ENCODE results near the gene GOLGA1. TPM values are rescaled to one million over a fixed set of nuclear protein-coding genes. Genes with fewer than 3 reads are reported as not detected.
A peak's percentile ranks its signal among the peaks of the same experiment; 100 is the strongest.
"Not testable (repeated sequence)": the region's sequence is repeated elsewhere in the genome, so short reads cannot be mapped to it uniquely, and the experiment has no call there.

The GOLGA1 gene
- polyA plus RNA-seq, 1 donor, result 19.0 TPM

DNA sequence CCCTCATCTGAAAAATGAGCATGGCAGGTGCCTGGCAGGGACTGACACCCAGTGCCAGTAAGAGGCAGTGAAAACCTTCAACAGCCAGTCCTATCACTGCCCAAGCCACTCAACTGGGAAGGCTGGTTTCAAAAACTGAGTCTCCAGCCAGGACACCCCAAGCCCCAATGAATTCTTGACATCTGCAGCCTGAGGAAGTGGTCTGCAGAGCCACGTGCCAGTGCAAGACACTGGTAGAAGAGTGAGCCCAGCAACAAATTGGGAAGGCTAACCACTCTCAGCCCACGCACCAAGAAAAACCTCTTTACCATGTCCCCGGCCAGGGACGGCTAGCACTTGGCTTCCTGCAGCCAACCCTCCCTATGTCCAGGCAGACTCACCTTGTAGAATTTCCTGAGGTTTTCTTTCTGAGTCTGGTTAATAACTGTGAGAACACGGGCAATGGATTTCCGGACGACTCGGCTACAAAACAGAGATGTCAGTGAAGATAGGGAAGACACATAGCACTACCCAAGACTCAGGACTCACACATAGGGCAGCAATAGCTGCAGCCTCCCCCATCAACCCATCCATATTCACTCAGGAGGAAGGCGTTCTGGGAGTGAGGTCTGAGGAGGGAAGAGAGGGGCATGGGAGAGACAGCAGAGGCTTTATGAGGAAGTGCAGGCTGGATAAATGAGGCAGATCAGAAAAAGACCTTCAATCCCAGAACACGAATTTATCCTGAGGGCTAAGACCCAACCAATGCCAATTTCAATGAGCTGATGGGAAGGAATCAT, 80.9 kb downstream of the GOLGA1 start:
- DNase-seq, result no peak

DNA sequence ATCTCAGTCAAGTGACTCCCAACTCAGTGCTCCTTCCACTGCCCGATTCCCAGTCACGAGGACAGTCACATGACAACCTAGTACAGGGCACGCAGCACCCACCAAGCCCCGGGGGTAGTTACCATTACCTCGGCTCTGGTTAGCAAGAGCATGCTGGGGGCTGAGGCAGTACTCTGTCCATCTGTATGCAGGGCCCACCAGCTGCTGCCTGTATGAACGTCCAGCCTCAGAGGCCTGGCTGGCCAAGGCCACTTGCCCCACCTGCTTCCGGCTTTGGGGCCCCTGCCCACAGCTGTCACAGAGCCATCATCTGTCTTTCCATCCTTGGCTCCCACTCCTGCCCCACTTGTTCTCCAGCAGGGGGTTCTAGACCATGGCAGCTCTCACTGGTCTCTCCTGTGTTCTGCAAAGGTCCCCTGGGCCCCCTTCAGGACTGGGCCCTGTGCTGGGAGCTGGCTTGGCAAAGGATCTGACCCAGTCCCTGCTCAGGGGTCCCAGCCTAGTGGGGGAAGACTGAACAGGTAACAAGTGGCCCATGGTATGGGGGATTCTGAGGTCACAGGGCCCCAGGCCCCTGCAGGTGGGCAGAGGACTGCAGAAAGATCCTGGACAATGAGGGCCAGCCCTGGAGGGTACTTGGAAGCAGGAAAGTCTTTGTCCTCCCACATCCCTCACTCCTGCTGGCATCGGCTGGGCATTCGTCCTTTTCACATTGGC, 82.4 kb downstream of the GOLGA1 start:
- DNase-seq, result no peak

DNA sequence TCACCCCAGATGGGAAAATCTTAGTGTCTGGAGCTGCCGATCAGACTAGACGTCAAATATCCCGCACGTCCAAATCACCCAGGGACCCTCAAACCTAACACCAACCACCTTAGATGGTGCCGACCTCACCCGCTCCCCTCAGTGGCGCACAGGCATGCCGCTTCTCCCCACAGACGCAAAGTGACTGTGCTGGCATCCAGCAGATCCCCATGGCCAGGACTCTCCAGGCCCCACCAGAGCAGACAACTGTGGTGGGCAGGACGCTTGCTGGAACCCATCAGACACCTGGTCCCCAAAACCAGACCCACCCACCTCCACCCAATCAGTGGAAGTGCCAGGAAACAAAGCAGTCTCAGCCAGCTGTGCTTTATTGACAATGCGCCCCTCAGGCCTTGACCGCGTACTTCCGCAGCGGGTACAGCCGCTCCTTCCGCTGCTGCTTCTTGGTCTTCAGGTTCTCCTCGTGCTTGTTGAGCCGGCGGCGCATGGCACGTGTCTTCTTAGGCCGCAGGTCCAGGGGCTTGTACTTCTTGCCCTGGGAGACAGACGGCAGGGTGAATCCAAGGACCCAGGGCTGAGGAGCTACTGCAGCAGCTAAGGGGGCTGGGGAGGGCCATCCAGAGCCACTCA, 83.2 kb downstream of the GOLGA1 start:
- DNase-seq, result no peak

- DNase-seq, result no peak
Observed at GRCh38 chr9:124855944-124856765, 84.7 kb downstream of the GOLGA1 start.

- DNase-seq, result no peak
Observed at GRCh38 chr9:124855566-124855943, 85.3 kb downstream of the GOLGA1 start.

GRCh38 chr9:124854822-124855221, 86.1 kb downstream of the GOLGA1 start:
- no peak for DNase-seq

DNA sequence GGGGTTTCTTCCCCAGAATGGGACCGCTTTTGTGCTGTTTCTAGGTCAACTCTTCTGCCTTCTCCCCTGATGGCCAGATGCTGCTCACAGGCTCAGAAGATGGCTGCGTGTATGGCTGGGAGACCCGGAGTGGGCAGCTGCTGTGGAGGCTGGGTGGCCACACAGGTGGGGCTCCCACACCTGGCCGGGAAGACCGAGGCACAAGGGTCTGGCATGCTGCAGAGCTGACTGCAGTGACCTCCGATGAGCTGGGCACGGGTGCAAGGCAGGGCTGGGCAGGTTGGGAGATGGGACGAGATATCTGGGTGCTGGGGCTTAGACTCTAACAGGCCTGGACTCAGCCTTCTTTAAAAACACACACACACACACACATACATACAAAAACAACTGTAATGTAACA, 86.7 kb downstream of the GOLGA1 start:
- no peak for DNase-seq

- DNase-seq, result no peak
Observed at GRCh38 chr9:124853605-124854143, 87.2 kb downstream of the GOLGA1 start.

DNA sequence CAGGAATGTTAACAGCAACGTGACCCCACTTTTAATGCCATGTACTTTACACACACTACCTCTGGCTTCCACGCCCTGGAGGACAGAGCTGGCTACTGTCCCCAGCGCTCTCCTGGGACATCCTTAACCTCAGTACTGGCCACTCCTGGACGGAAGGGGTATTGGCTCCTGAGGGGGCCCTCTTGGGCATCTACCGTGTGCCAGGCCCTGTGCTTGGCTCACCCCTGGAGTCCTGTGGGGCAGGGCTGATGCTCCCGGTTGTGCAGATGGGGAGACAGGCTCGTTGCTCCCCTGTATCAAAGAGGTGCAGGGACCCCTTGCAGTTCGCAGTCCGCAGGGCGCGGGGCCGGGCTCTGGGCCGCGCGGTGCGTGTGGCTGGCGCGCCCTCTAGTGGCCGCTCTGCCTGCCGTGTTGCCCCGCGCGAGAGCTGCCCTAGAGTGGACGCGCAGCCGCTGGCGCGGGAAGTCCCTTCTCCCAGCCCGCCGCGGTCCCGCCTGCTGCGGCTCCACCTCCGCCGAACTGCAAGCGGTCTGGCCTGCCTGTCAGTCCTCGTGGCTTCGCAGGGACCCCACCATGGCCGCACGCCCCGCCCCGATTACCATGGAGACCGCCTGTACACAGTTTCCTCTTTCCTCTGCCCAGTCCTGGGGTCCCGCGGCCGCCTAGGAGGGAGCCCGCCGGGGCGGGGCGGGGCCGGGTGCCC, 87.9 kb downstream of the GOLGA1 start, which contains the start of gene WDR38:
Gene WDR38 (plus strand): TSS at position 632 of the 703 bp plus-strand sequence. CDS start 72 bp downstream, outside the sequence.
- peak; percentile 53 for DNase-seq

- no peak for DNase-seq
Observed at GRCh38 chr9:124852121-124852828, 88.6 kb downstream of the GOLGA1 start.

DNA sequence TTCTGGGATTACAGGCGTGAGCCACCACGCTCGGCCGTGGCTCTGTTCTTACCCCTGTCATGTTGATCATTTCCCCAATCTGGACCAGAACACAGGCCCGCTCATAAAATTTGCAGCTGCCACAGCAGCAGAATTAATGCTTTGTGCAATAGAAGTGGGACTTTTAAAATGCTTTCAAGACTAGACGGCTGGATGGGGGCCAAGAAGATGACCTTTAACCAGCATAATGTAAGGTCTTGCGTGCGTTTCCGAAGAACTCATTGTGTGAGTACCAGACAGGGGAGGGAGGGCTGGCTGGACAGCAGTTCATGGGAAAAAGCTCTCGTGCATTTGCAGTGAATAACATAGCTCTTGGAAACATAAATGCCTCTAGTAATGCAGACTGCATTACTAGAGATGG, 91.1 kb downstream of the GOLGA1 start:
- DNase-seq, result no peak

DNA sequence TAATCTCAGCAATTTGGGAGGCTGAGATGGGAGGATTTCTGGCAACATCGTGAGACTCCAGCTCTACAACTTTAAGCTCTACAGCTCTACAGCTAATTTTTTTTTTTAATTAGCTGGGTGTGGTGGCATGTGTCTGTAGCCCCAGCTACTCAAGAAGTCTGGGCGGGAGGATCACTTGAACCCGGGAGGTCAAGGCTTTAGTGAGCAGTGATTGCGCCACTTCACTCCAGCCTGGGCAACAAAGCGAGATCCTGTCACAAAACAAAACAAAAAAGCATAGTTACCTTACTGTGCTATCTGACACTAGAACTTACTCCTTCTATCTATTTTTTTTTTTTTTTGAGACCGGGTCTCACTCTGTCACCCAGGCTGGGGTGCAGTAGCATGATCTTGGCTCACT, 93.9 kb downstream of the GOLGA1 start:
- DNase-seq, result no peak

GRCh38 chr9:124846467-124846866, 94.4 kb downstream of the GOLGA1 start:
- not testable (repeated sequence) for DNase-seq

DNA sequence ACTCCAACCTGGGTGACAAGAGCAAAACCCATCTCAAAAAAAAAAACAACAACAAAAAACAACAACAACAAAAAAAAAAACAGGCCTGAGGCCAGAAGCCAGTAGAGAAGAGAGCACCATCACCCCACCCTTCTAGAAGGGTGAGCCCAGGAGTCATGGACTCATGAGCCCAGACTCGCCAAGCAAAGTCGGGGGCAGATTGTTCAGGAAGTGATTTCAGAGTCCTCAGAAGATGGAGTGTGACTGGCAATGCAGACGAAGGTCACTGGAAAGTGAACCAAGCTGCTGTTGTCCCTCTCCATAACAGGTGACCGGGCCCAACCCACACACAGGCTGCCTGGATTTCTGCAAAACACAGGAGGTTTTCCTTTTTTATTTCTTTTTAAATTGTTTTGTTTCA, 96.6 kb downstream of the GOLGA1 start:
- DNase-seq, result no peak

DNA sequence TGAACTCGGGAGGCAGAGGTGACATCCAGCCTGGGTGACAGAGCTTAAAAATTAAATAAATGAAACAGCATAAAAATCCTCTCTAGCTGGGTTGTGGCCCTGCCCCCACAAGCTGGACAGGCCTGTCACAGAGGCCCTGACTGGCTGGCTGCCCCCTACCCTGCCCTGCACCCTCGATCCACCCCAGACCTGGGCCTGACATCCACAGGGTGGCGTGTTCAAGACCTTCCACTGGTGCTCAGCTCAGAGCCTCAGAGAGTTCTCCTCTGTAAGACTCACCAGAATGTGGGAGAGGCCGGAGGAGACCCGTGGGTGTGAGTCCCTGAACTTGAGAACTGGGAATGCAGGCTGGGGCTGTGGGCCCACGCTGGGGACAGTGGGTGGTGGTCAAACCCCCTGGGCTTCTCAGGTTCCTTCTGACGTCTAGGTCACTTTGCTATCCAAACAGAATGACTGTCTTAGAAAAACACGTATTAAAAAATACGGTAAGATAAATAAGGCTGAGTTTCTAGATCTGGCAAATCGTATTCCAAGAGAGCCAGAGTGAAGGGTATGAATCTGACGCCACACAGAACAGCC, 97.3 kb downstream of the GOLGA1 start:
- no peak for DNase-seq

- DNase-seq, result no peak
Observed at GRCh38 chr9:124841075-124841821, 99.6 kb downstream of the GOLGA1 start.

GRCh38 chr9:124840300-124840833, 100.5 kb downstream of the GOLGA1 start:
- no peak for DNase-seq

GRCh38 chr9:124839612-124840299, 101.1 kb downstream of the GOLGA1 start:
- DNase-seq, result no peak
